Measurements from ENCODE around the gene NPB. TPM values are rescaled to one million over a fixed set of nuclear protein-coding genes. Genes with fewer than 3 reads are reported as not detected.
A peak's percentile ranks its signal among the peaks of the same experiment; 100 is the strongest.

The NPB gene
- total and polyA plus RNA-seq, 2 of the 8 experiments (the other 6 are each of a cell fraction or from before 2014, with no cell fraction given): 1.5 to 2.5 TPM

DNA sequence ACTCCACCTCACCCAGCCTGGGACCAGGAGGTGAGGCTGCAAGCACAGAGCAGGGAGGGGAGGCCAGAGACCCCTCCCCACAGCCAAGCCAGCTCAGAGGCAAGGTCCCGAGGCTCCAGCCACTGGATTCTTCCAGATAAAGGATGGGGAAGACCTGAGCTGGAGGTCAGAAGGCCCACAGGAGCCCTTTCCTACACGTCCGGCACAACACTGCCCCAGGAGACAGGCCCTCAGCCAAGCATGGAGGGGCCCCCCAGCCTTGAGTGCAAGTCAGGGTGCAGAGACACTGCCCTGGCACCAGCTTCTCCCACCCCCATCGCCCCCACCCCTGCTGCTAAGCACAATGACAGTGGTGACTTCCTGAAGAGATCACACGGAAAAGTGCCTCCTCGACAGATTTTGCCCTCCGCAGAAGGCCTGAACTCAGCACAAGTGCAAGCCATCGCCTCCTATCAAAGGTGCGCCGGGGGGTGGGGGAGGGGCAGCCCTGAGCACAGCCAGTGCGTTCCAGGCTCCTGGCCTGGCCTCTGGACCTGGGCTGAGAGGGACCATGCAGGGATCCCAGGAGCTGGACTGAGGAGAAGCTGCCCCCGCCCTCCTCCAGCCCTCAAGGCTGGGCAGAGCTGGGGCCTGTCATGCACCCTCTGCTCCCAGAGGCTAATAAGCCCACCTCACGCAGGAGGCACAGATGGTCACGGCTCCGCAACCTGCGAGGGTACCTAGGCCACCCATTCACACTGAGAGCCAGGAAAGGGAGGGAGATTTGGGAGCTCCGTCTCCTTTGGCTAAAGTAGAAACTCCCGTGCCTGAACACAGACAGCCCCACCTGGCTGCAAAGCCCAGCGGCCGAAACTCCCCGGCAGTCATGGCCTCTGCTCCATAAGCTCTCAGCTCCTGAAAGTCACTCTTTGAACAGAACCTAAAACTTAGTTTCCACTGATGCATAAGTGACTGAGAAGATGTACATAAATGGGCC is 22.8 kb downstream of the NPB start:
- Histone ChIP-seq H3K9ac (replicated peaks in 1 of 4; ENCODE audit: extremely low read depth in 1 of 4, low read depth in 3 of 4, low read length in 3 of 4) (no peak overlapping the region), H4K20me1 (replicated peaks in 1 of 2; ENCODE audit: control insufficient read depth in 1 of 2, insufficient read depth in 2 of 2, low read length in 2 of 2) (peaks cover 15 to 30% of the 10 kb centered on the region in 2 experiments), H3K27ac (ENCODE audit: low read depth, low read length) (no peak overlapping the region), H3K4me3 (ENCODE audit: extremely low read depth in 1 of 4, insufficient read depth in 2 of 4, low read depth in 3 of 4, low read length in 4 of 4) (peak overlapping the region in 2 of 4 experiments; percentile 7 to 51; a peak in 3 of 8 replicates), H2BK5ac (ENCODE audit: low read depth, low read length) (peak overlapping the region; percentile 93; the same call in 1 of the 2 replicates), H4K91ac (replicated peaks; ENCODE audit: insufficient read length, low read length) (peak overlapping the region; percentile 45), H3K18ac (ENCODE audit: extremely low read depth, low read length) (peak overlapping the region; percentile 62), H3K56ac (replicated peaks; ENCODE audit: insufficient read length, low read depth, low read length) (no peak overlapping the region), H3K23ac (ENCODE audit: insufficient read length) (no peak overlapping the region), H2AFZ (ENCODE audit: low read length) (no peak overlapping the region), H3K23me2 (ENCODE audit: low read depth, low read length) (peaks cover 15% of the 10 kb centered on the region; the same call in 1 of the 2 replicates), H3K79me2 (ENCODE audit: control insufficient read depth in 1 of 2, insufficient read depth in 2 of 2, low read length in 2 of 2) (peaks cover 12 to 65% of the 10 kb centered on the region in 2 experiments; a peak in 3 of 4 replicates), H3K9me3 (ENCODE audit: insufficient read depth in 2 of 2, low read depth in 1 of 2, low read length in 1 of 2) (no peaks in the 10 kb centered on the region), H2BK20ac (ENCODE audit: low read length) (peak overlapping the region; percentile 80; the same call in 1 of the 2 replicates), H3K27me3 (replicated peaks in 1 of 4; ENCODE audit: control insufficient read depth in 3 of 4, extremely low read depth in 1 of 4, insufficient read depth in 3 of 4, low read length in 3 of 4) (peaks cover 0 to 12% (median 9%) of the 10 kb centered on the region in 4 experiments; a peak in 4 of 7 replicates), H3K79me1 (ENCODE audit: low read depth, low read length) (peaks cover 43% of the 10 kb centered on the region), H4K8ac (ENCODE audit: extremely low read depth, insufficient read depth, low read length) (no peak overlapping the region), H2AK5ac (ENCODE audit: low read depth, low read length) (0 out of 2 replicates have a peak overlapping the region, but pooled peaks have one; percentile 82), H3K36me3 (ENCODE audit: control insufficient read depth in 2 of 4, insufficient read depth in 4 of 4, low read length in 3 of 4) (peaks cover 3 to 20% (median 6%) of the 10 kb centered on the region in 4 experiments; a peak in 6 of 8 replicates), H3K14ac (ENCODE audit: insufficient read length) (no peak overlapping the region), H3K4me2 (ENCODE audit: insufficient read depth in 1 of 2, low read depth in 2 of 2, low read length in 2 of 2) (peak overlapping the region; percentile 79 to 88), H4K5ac (ENCODE audit: insufficient read length, low read depth, low read length) (no peak overlapping the region), H2BK120ac (replicated peaks; ENCODE audit: low read depth, low read length) (peak overlapping the region; percentile 29), H2BK15ac (ENCODE audit: low read length) (peak overlapping the region; percentile 98; the same call in 1 of the 2 replicates), H3K4ac (replicated peaks; ENCODE audit: insufficient read length, low read depth, low read length) (peak overlapping the region; percentile 36), H2BK12ac (ENCODE audit: low read depth, low read length) (peak overlapping the region; percentile 92; the same call in 1 of the 2 replicates), H3K4me1 (replicated peaks in 1 of 4; ENCODE audit: control insufficient read depth in 3 of 4, insufficient read depth in 4 of 4, low read length in 3 of 4) (peaks cover 0 to 41% (median 32%) of the 10 kb centered on the region in 4 experiments; a peak in 6 of 7 replicates)
- WGBS, 2 experiments (ENCODE audit: extremely low coverage in 1 of 2, insufficient coverage in 1 of 2, insufficient read length in 1 of 2, insufficient replicate concordance in 2 of 2, low coverage in 1 of 2, low lambda C conversion rate in 2 of 2, missing lambda C conversion rate in 1 of 2): 60% methylated on average over 19 of the region's 21 CpGs; no CpG with 5 or more reads in 1 of the 2 experiments
- TF ChIP-seq BACH1 (IDR thresholded peaks at IDR 0.05; ENCODE audit: low read length) (peak; percentile 41; the same call in 1 of the 2 replicates), MAFK (IDR thresholded peaks at IDR 0.05; ENCODE audit: low read depth, low read length) (peak; percentile 37; the same call in 1 of the 2 replicates), HDAC6 (IDR thresholded peaks at IDR 0.05; ENCODE audit: low read depth, low read length) (no peak)
- no peak for DNase-seq (ENCODE audit: low read depth in 1 of 2, low spot score in 2 of 2)
- POLR2A ChIA-PET (ENCODE audit: partially characterized antibody): interaction anchor here (0.5 to 14.6 kb wide), 22 partner anchors 11 to 173 kb away, joined by 3 to 150 read pairs (median 4); partner anchors contain the start of genes ANAPC11, ARHGDIA, FASN and MCRIP1
- no peak for FAIRE-seq
- CTCF ChIA-PET (ENCODE audit: partially characterized antibody): interaction anchor here (0.6 to 2.5 kb wide), 19 partner anchors 8 to 479 kb away, joined by 3 to 10 read pairs (median 4); partner anchors contain the start of genes ALYREF and ANAPC11
